Calu3 (cell line): Measurements from ENCODE around the gene PBX1. TPM values are rescaled to one million over a fixed set of nuclear protein-coding genes. Genes with fewer than 3 reads are reported as not detected.

ENCODE experiments used
- BruUV-seq: library from RNA; stranded (reverse); fragments of 400-500 nt; replicated peaks from 2 replicates; lab custom pipeline; 2021; lab: Mats Ljungman, UMichigan
- CTCF ChIA-PET: fragments of 300-600 bp; sonication (Branson Sonifier 250); formaldehyde crosslinking; loops from one replicate; lab custom pipeline; 2022; ENCODE audit warnings: antibody characterized with exemption; lab: Charles Lee
- DNase-seq: peaks from one replicate; pipeline ENCODE4 v3.0.0; 2022
- H3K27ac Mint-ChIP-seq: one replicate; pipeline ENCODE4 v1.8.0; 2022; ENCODE audit warnings: mixed read lengths; ENCODE audit not compliant: unreplicated experiment
- H3K27me3 Mint-ChIP-seq: one replicate; pipeline ENCODE4 v1.8.0; 2022; ENCODE audit warnings: mixed read lengths; ENCODE audit not compliant: unreplicated experiment
- H3K36me3 Mint-ChIP-seq: one replicate; pipeline ENCODE4 v1.8.0; 2022; ENCODE audit warnings: mild to moderate bottlenecking, moderate library complexity, mixed read lengths; ENCODE audit not compliant: insufficient read depth, unreplicated experiment
- H3K4me1 Mint-ChIP-seq: one replicate; pipeline ENCODE4 v1.8.0; 2022; ENCODE audit warnings: mild to moderate bottlenecking, low read depth, mixed read lengths; ENCODE audit not compliant: unreplicated experiment
- H3K4me3 Mint-ChIP-seq: one replicate; pipeline ENCODE4 v1.8.0; 2022; ENCODE audit warnings: mild to moderate bottlenecking, low read depth, moderate library complexity, mixed read lengths; ENCODE audit not compliant: unreplicated experiment
- H3K9me3 Mint-ChIP-seq: one replicate; pipeline ENCODE4 v1.8.0; 2022; ENCODE audit warnings: low read depth, mixed read lengths; ENCODE audit not compliant: unreplicated experiment
- CTCF ChIP-seq: fragments of 200-600 bp; IDR thresholded peaks from one replicate; pipeline ENCODE4 v1.8.0; 2022; ENCODE audit warnings: antibody characterized with exemption; ENCODE audit not compliant: unreplicated experiment
- intact Hi-C: fragments of 100-400 bp; cut with micrococcal nuclease; formaldehyde crosslinking; loops from one replicate; pipeline ENCODE4 v1.10.0; 2022; ENCODE audit not compliant: unreplicated experiment
- total RNA-seq: library from RNA; stranded (reverse); gene quantifications from 2 replicates; pipeline ENCODE4 v1.2.3, GENCODE V29; 2022

The PBX1 gene
- total RNA-seq, 1 experiment from 2014 or later = 22.5 TPM

GRCh38 chr1:164763098-164763497 is 204.1 kb downstream of the PBX1 start:
- no TSS peak for BruUV-seq
- Mint-ChIP-seq H3K27me3 (no peaks in the 10 kb centered on the region), H3K4me3 (no peak overlapping the region), H3K36me3 (no peaks in the 10 kb centered on the region), H3K9me3 (no peaks in the 10 kb centered on the region), H3K4me1 (peaks cover 22% of the 10 kb centered on the region), H3K27ac (no peak overlapping the region)
- CTCF ChIA-PET = interaction anchor here (1.6 kb wide), 1 partner anchor 8 kb away, joined by 3 read pairs; no protein-coding TSS in a partner anchor
- no peak for DNase-seq
- intact Hi-C loops = no loop called here
- TF ChIP-seq CTCF = no peak

- CTCF ChIA-PET = interaction anchor here (0.5 kb wide), 2 partner anchors 14 to 275 kb away, joined by 3 to 4 read pairs; no protein-coding TSS in a partner anchor
- intact Hi-C loops = no loop called here
- Mint-ChIP-seq H3K4me3 (no peak overlapping the region), H3K9me3 (no peaks in the 10 kb centered on the region), H3K27ac (no peak overlapping the region), H3K27me3 (no peaks in the 10 kb centered on the region), H3K4me1 (peaks cover 33% of the 10 kb centered on the region), H3K36me3 (no peaks in the 10 kb centered on the region)
- no peak for TF ChIP-seq CTCF
- BruUV-seq = no TSS peak
- no peak for DNase-seq
These were observed 205.3 kb downstream of the PBX1 start for GRCh38 chr1:164764333-164764732.

GRCh38 chr1:164765557-164765956 is 206.6 kb downstream of the PBX1 start:
- no peak overlapping the region for H3K4me3 Mint-ChIP-seq
- no peak overlapping the region for H3K27ac Mint-ChIP-seq
- peaks cover 45% of the 10 kb centered on the region for H3K4me1 Mint-ChIP-seq
- intact Hi-C loops = no loop called here
- BruUV-seq = no TSS peak
- DNase-seq = no peak
- H3K36me3 Mint-ChIP-seq = no peaks in the 10 kb centered on the region
- no peak for TF ChIP-seq CTCF
- H3K27me3 Mint-ChIP-seq = no peaks in the 10 kb centered on the region
- CTCF ChIA-PET = interaction anchor here (0.7 to 0.8 kb wide), 2 partner anchors 15 to 213 kb away, joined by 3 read pairs; no protein-coding TSS in a partner anchor
- no peaks in the 10 kb centered on the region for H3K9me3 Mint-ChIP-seq

- peaks cover 51% of the 10 kb centered on the region for H3K4me1 Mint-ChIP-seq
- intact Hi-C loops = no loop called here
- CTCF ChIA-PET = interaction anchor here (0.7 to 0.8 kb wide), 2 partner anchors 16 to 213 kb away, joined by 3 read pairs; no protein-coding TSS in a partner anchor
These were observed 207.2 kb downstream of the PBX1 start for GRCh38 chr1:164765992-164766720.

More at GRCh38 chr1:164765992-164766720, 207.2 kb downstream of the PBX1 start:
- peaks cover under 1% of the 10 kb centered on the region for H3K36me3 Mint-ChIP-seq
- no peaks in the 10 kb centered on the region for H3K27me3 Mint-ChIP-seq
- no peak overlapping the region for H3K4me3 Mint-ChIP-seq
- TF ChIP-seq CTCF = no peak
- no peak for DNase-seq
- no peak overlapping the region for H3K27ac Mint-ChIP-seq
- no TSS peak for BruUV-seq
- H3K9me3 Mint-ChIP-seq = no peaks in the 10 kb centered on the region
